Measurements from ENCODE around the gene RLIM. TPM values are rescaled to one million over a fixed set of nuclear protein-coding genes. Genes with fewer than 3 reads are reported as not detected.

RLIM gene
- total RNA-seq, 1 donor, result 76.9 TPM

DNA sequence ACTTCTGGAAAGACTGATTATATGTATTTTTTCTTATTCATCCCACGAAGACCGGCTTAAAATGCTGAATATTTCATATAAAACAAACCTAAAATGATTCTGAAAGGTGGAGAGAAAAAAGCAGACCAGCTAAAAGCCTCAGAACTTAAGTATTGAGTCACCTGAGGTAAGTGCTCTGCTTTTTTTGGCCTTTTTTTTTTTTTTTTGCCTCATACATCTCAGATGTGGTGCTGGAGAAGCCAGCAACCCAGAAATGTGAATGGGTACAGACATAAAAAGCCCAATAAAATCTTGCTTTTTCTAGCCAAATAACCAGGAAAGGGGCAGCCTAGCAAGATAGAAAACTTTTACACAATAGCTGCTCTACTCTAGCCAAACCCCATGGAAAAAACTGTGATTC is 57.0 kb downstream of the RLIM start:
- TF ChIP-seq, protein P1, sequence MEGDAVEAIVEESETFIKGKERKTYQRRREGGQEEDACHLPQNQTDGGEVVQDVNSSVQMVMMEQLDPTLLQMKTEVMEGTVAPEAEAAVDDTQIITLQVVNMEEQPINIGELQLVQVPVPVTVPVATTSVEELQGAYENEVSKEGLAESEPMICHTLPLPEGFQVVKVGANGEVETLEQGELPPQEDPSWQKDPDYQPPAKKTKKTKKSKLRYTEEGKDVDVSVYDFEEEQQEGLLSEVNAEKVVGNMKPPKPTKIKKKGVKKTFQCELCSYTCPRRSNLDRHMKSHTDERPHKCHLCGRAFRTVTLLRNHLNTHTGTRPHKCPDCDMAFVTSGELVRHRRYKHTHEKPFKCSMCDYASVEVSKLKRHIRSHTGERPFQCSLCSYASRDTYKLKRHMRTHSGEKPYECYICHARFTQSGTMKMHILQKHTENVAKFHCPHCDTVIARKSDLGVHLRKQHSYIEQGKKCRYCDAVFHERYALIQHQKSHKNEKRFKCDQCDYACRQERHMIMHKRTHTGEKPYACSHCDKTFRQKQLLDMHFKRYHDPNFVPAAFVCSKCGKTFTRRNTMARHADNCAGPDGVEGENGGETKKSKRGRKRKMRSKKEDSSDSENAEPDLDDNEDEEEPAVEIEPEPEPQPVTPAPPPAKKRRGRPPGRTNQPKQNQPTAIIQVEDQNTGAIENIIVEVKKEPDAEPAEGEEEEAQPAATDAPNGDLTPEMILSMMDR (IDR thresholded peaks at IDR 0.05; ENCODE audit: insufficient read depth, low read depth, low read length), result no peak
- no peak for DNase-seq (ENCODE audit: low read depth)
- H3K4me3 ChIP-seq (ENCODE audit: low read depth, low read length), result no peak overlapping the region

- DNase-seq (ENCODE audit: low read depth), result no peak
- TF ChIP-seq, protein P1 (IDR thresholded peaks at IDR 0.05; ENCODE audit: insufficient read depth, low read depth, low read length), result no peak
- no peak overlapping the region for H3K4me3 ChIP-seq (ENCODE audit: low read depth, low read length)
These were observed 62.5 kb downstream of the RLIM start for GRCh38 chrX:74551934-74552333.

GRCh38 chrX:74550295-74550802 is 64.1 kb downstream of the RLIM start:
- TF ChIP-seq, protein P1 (IDR thresholded peaks at IDR 0.05; ENCODE audit: insufficient read depth, low read depth, low read length), result peak; percentile 96
- DNase-seq (ENCODE audit: low read depth), result peak; percentile 77
- H3K4me3 ChIP-seq (ENCODE audit: low read depth, low read length), result peak overlapping the region; percentile 19

- no peak for DNase-seq (ENCODE audit: low read depth)
- TF ChIP-seq, protein P1 (IDR thresholded peaks at IDR 0.05; ENCODE audit: insufficient read depth, low read depth, low read length), result no peak
- no peak overlapping the region for H3K4me3 ChIP-seq (ENCODE audit: low read depth, low read length)
These were observed 67.4 kb downstream of the RLIM start for GRCh38 chrX:74546984-74547383.

GRCh38 chrX:74545880-74546523 is 68.4 kb downstream of the RLIM start:
- H3K4me3 ChIP-seq (ENCODE audit: low read depth, low read length), result no peak overlapping the region
- no peak for DNase-seq (ENCODE audit: low read depth)
- TF ChIP-seq, protein P1 (IDR thresholded peaks at IDR 0.05; ENCODE audit: insufficient read depth, low read depth, low read length), result no peak

- H3K4me3 ChIP-seq (ENCODE audit: low read depth, low read length), result no peak overlapping the region
- no peak for DNase-seq (ENCODE audit: low read depth)
- TF ChIP-seq, protein P1 (IDR thresholded peaks at IDR 0.05; ENCODE audit: insufficient read depth, low read depth, low read length), result no peak
These were observed 73.7 kb downstream of the RLIM start for GRCh38 chrX:74540635-74541249.
